GM12878 (cell line): ENCODE measurements around the gene OR14I1. TPM values are rescaled to one million over a fixed set of nuclear protein-coding genes. Genes with fewer than 3 reads are reported as not detected.

Experiments used
- ATAC-seq: fragments of 200-7000 bp; cut with Tn5 transposase; 3 replicates; pipeline ENCODE4 v1.9.1; 2020; ENCODE audit warnings: mild to moderate bottlenecking, moderate library complexity
- BruUV-seq: library from RNA; stranded (reverse); fragments of 400-500 nt; replicated peaks from 2 replicates; lab custom pipeline; 2021; lab: Mats Ljungman, UMichigan
- CTCF ChIA-PET: fragments of 300-600 bp; sonication (Branson Sonifier 250); formaldehyde crosslinking; extraction: SDS; loops from one replicate; lab custom pipeline; 2021; ENCODE audit warnings: inconsistent platforms; lab: Yijun Ruan, JAX
- POLR2A ChIA-PET: fragments of 350-600 bp; formaldehyde crosslinking; extraction: SDS; loops from one replicate; lab custom pipeline; 2021; ENCODE audit warnings: inconsistent platforms; lab: Charles Lee
- RAD21 ChIA-PET: fragments of 300-600 bp; sonication (Branson Sonifier 250); formaldehyde crosslinking; loops from one replicate; lab custom pipeline; 2023; ENCODE audit warnings: antibody characterized with exemption; ENCODE audit not compliant: unreplicated experiment; lab: Charles Lee
- SMC1A ChIA-PET: fragments of 300-600 bp; sonication (Branson Sonifier 250); formaldehyde crosslinking; loops from one replicate; lab custom pipeline; 2023; ENCODE audit not compliant: unreplicated experiment, uncharacterized antibody; lab: Charles Lee
- DNase-seq: peaks from one replicate; pipeline ENCODE4 v3.0.0-alpha.2; 2011; ENCODE audit warnings: low read depth, low spot score
- FAIRE-seq: peaks from 3 replicates; lab custom pipeline; 2011; peaks lifted over from hg19 to GRCh38; lab: Jason Lieb, UNC
- H2AFZ ChIP-seq: 2 replicates; pipeline ENCODE4 v1.6.0; 2011; ENCODE audit warnings: low read depth, low read length, control low read depth; ENCODE audit not compliant: control insufficient read depth
- H3K27ac ChIP-seq: 2 replicates; pipeline ENCODE4 v1.5.1; 2011; ENCODE audit warnings: control low read depth; ENCODE audit not compliant: control insufficient read depth, insufficient read depth
- H3K27me3 ChIP-seq, 2 experiments: replicated peaks in 1 of 2; 2 replicates each; pipeline versions ENCODE4 v1.6.0 to v1.6.1; 2011; ENCODE audit warnings: low read length in 1 of 2; ENCODE audit not compliant: control insufficient read depth in 2 of 2, insufficient read depth in 2 of 2
- H3K36me3 ChIP-seq, 2 experiments: 2 replicates each; pipeline ENCODE4 v1.5.1; 2011; ENCODE audit warnings: low read length in 1 of 2; ENCODE audit not compliant: control insufficient read depth in 2 of 2, insufficient read depth in 2 of 2
- H3K4me1 ChIP-seq: 2 replicates; pipeline ENCODE4 v1.6.1; 2011; ENCODE audit warnings: mild to moderate bottlenecking, low read length, moderate library complexity, mixed read lengths; ENCODE audit not compliant: control insufficient read depth, insufficient read depth
- H3K4me2 ChIP-seq: 2 replicates; pipeline ENCODE4 v1.6.0; 2011; ENCODE audit warnings: control low read depth; ENCODE audit not compliant: control insufficient read depth, insufficient read depth
- H3K4me3 ChIP-seq: fragments of 200-600 bp; sonication (generic); 2 replicates; pipeline ENCODE4 v1.5.1; 2016
- H3K79me2 ChIP-seq: 2 replicates; pipeline ENCODE4 v1.6.0; 2011; ENCODE audit warnings: low read length; ENCODE audit not compliant: control insufficient read depth, insufficient read depth
- H3K9ac ChIP-seq: 2 replicates; pipeline ENCODE4 v1.8.0; 2011; ENCODE audit warnings: low read length, control low read depth, mixed read lengths; ENCODE audit not compliant: control insufficient read depth, insufficient read depth
- H3K9me3 ChIP-seq: replicated peaks from 3 replicates; pipeline ENCODE4 v1.5.1; 2011; ENCODE audit warnings: mild to moderate bottlenecking, low read length; ENCODE audit not compliant: control insufficient read depth, insufficient read depth
- H4K20me1 ChIP-seq: 2 replicates; pipeline ENCODE4 v1.6.0; 2011; ENCODE audit not compliant: control insufficient read depth, insufficient read depth
- BACH1 ChIP-seq: fragments of 450-650 bp; IDR thresholded peaks from 2 replicates; pipeline ENCODE4 v1.6.1; 2017; ENCODE audit warnings: mild to moderate bottlenecking, borderline replicate concordance
- BRCA1 ChIP-seq: IDR thresholded peaks from 2 replicates; pipeline ENCODE4 v1.6.1; 2011; ENCODE audit warnings: low read depth, low read length, improper control_type of control experiment
- CEBPZ ChIP-seq: fragments of 150-350 bp; IDR thresholded peaks from 2 replicates; pipeline ENCODE4 v1.6.1; 2016; ENCODE audit warnings: low read depth, low read length
- CHD1 ChIP-seq: IDR thresholded peaks from 2 replicates; pipeline ENCODE4 v1.6.1; 2012; ENCODE audit warnings: low read depth, low read length, improper control_type of control experiment
- EGR1 ChIP-seq, 2 experiments: IDR thresholded peaks; 1 replicate in 1 of 2; 2 replicates in 1 of 2; pipeline ENCODE4 v1.6.1; 2011 to 2012; ENCODE audit warnings: low read depth in 2 of 2, low read length in 2 of 2, borderline replicate concordance in 1 of 2, mild to moderate bottlenecking in 1 of 2, moderate library complexity in 1 of 2
- EP300 ChIP-seq, 2 experiments: fragments of 150-350 bp in 1 of 2; IDR thresholded peaks; 2 replicates each; pipeline ENCODE4 v1.6.1; 2011 to 2012; ENCODE audit warnings: low read depth in 2 of 2, low read length in 2 of 2, borderline replicate concordance in 1 of 2, improper control_type of control experiment in 1 of 2, inconsistent platforms in 1 of 2; ENCODE audit not compliant: control insufficient read depth in 1 of 2
- EZH2 ChIP-seq: IDR thresholded peaks from 2 replicates; pipeline ENCODE4 v1.6.1; 2012; ENCODE audit warnings: low read depth, mild to moderate bottlenecking, control low read depth, inconsistent platforms, low read length, borderline replicate concordance; ENCODE audit not compliant: control insufficient read depth
- HSF1 ChIP-seq: fragments of 150-350 bp; IDR thresholded peaks from 2 replicates; pipeline ENCODE4 v1.6.1; 2014; ENCODE audit warnings: mild to moderate bottlenecking, low read depth, low read length
- MLLT1 ChIP-seq: fragments of 450-650 bp; IDR thresholded peaks from 2 replicates; pipeline ENCODE4 v1.6.1; 2016; ENCODE audit warnings: mild to moderate bottlenecking
- NFYA ChIP-seq: IDR thresholded peaks from 2 replicates; pipeline ENCODE4 v1.6.1; 2011; ENCODE audit warnings: low read depth, mild to moderate bottlenecking, low read length, improper control_type of control experiment, borderline replicate concordance
- NRF1 ChIP-seq: conservative IDR thresholded peaks from 2 replicates; pipeline ENCODE4 v1.6.1; 2011; ENCODE audit warnings: mild to moderate bottlenecking, low read depth, low read length, improper control_type of control experiment
- RELB ChIP-seq: fragments of 450-650 bp; IDR thresholded peaks from 2 replicates; pipeline ENCODE4 v1.6.1; 2017; ENCODE audit warnings: low read depth, mild to moderate bottlenecking, moderate library complexity
- RUNX3 ChIP-seq: IDR thresholded peaks from 2 replicates; pipeline ENCODE4 v1.6.1; 2012; ENCODE audit warnings: low read length, inconsistent platforms
- SIX5 ChIP-seq: IDR thresholded peaks from 2 replicates; pipeline ENCODE4 v1.6.1; 2011; ENCODE audit warnings: mild to moderate bottlenecking, low read depth, low read length, moderate library complexity; ENCODE audit not compliant: severe bottlenecking
- ZNF622 ChIP-seq: fragments of 450-650 bp; IDR thresholded peaks from 2 replicates; pipeline ENCODE4 v1.6.1; 2017; ENCODE audit warnings: mild to moderate bottlenecking, inconsistent platforms
- WGBS: methylation state at CpG from one replicate; pipeline ENCODE4 v1.1.6; 2016; ENCODE audit warnings: low lambda C conversion rate; ENCODE audit not compliant: insufficient replicate concordance, insufficient coverage; ENCODE audit errors: missing lambda C conversion rate; 5-methylcytosine and 5-hydroxymethylcytosine counted together
- in situ Hi-C: fragments of 300-500 bp; cut with MboI; formaldehyde crosslinking; loops from 9 replicates; pipeline ENCODE4 v1.14.3; 2018; ENCODE audit warnings: mixed read lengths
- intact Hi-C: fragments of 100-400 bp; cut with micrococcal nuclease; formaldehyde crosslinking; loops from one replicate; pipeline ENCODE4 v1.14.2; 2022; ENCODE audit not compliant: unreplicated experiment
- polyA plus RNA-seq, 11 experiments: library from polyadenylated mRNA; depleted of rRNA in 4 of 11; unstranded in 6 of 11; stranded (reverse) in 5 of 11; fragments of >200 nt; fragmentation: Nextera tagmentation in 4 of 11; fragmentation: Illumina TruSeq in 1 of 11; extraction: Ambion mirVana in 4 of 11; extraction: Trizol in 1 of 11; gene quantifications; 1 replicate in 1 of 11; 2 replicates in 10 of 11; pipeline versions ENCODE4 v1.2.1 to v1.2.3, GENCODE V29; 2011 to 2016; ENCODE audit warnings: inconsistent platforms in 2 of 11, missing spikeins in 2 of 11, low read depth in 1 of 11
- total RNA-seq, 4 experiments: library from RNA; depleted of rRNA in 3 of 4; stranded (reverse); fragments of >200 nt in 3 of 4; fragmentation: Illumina TruSeq in 1 of 4; extraction: Trizol in 1 of 4; gene quantifications; 2 replicates each; pipeline versions ENCODE4 v1.2.1 to v1.2.3, GENCODE V29; 2013 to 2021

OR14I1 gene
- total and polyA plus RNA-seq, 10 of the 15 experiments (the other 5 are each of a cell fraction or from before 2014, with no cell fraction given) = 0.21 to 1.5 (median 0.79) TPM

GRCh38 chr1:248699099-248699498 lies 3.5 kb downstream of the OR14I1 start:
- ChIA-PET RAD21 (interaction anchor here (0.9 to 4.9 kb wide), 2 partner anchors 106 to 107 kb away, joined by 5 to 53 read pairs; no protein-coding TSS in a partner anchor), SMC1A (interaction anchor here (1.2 to 5.2 kb wide), 3 partner anchors 40 to 106 kb away, joined by 3 to 60 read pairs (median 8); no protein-coding TSS in a partner anchor), POLR2A (interaction anchor here (1.2 kb wide), 1 partner anchor 123 kb away, joined by 3 read pairs; no protein-coding TSS in a partner anchor), CTCF (interaction anchor here (2.6 to 4.1 kb wide), 3 partner anchors 87 to 108 kb away, joined by 8 to 20 read pairs (median 15); no protein-coding TSS in a partner anchor)
- Histone ChIP-seq H3K9ac (no peak overlapping the region), H3K79me2 (no peaks in the 10 kb centered on the region), H3K27ac (no peak overlapping the region), H3K4me3 (no peak overlapping the region), H3K4me2 (no peak overlapping the region), H2AFZ (no peak overlapping the region), H3K36me3 (no peaks in the 10 kb centered on the region), H3K27me3 (no peaks in the 10 kb centered on the region), H3K4me1 (no peaks in the 10 kb centered on the region), H4K20me1 (no peaks in the 10 kb centered on the region), H3K9me3 (no peaks in the 10 kb centered on the region)
- WGBS = 32% methylated on average over 1 of the region's 1 CpG
- DNase-seq = no peak
- intact Hi-C loops = loop anchor here (5.0 kb wide), 1 partner anchor 457 kb away; no protein-coding TSS in a partner anchor
- ATAC-seq = no peak
- FAIRE-seq = no peak
- no TSS peak for BruUV-seq
- in situ Hi-C loops = loop anchor here (5.0 kb wide), 1 partner anchor 108 kb away; no protein-coding TSS in a partner anchor
- TF ChIP-seq MLLT1 (no peak), EZH2 (no peak), EGR1 (IDR thresholded peaks at IDR 0.05; ENCODE audit: borderline replicate concordance in 1 of 2, low read depth in 2 of 2, low read length in 2 of 2) (no peak), BRCA1 (no peak), CEBPZ (no peak), SIX5 (no peak), BACH1 (no peak), HSF1 (no peak), ZNF622 (no peak), RUNX3 (no peak), RELB (no peak), NRF1 (no peak), EP300 (IDR thresholded peaks at IDR 0.05; ENCODE audit: borderline replicate concordance in 1 of 2, control insufficient read depth in 1 of 2, low read depth in 2 of 2, low read length in 2 of 2) (no peak), NFYA (no peak), CHD1 (no peak)
